ENCODE results near the gene ABHD14A. TPM values are rescaled to one million over a fixed set of nuclear protein-coding genes. Genes with fewer than 3 reads are reported as not detected.
"Not testable (repeated sequence)": the region's sequence is repeated elsewhere in the genome, so short reads cannot be mapped to it uniquely, and the experiment has no call there.

Gene ABHD14A
- total RNA-seq, 1 donor from 2014 or later, result 0.79 TPM

GRCh38 chr3:51984269-51984647 is 9.4 kb downstream of the ABHD14A start:
- TF ChIP-seq, protein P1, sequence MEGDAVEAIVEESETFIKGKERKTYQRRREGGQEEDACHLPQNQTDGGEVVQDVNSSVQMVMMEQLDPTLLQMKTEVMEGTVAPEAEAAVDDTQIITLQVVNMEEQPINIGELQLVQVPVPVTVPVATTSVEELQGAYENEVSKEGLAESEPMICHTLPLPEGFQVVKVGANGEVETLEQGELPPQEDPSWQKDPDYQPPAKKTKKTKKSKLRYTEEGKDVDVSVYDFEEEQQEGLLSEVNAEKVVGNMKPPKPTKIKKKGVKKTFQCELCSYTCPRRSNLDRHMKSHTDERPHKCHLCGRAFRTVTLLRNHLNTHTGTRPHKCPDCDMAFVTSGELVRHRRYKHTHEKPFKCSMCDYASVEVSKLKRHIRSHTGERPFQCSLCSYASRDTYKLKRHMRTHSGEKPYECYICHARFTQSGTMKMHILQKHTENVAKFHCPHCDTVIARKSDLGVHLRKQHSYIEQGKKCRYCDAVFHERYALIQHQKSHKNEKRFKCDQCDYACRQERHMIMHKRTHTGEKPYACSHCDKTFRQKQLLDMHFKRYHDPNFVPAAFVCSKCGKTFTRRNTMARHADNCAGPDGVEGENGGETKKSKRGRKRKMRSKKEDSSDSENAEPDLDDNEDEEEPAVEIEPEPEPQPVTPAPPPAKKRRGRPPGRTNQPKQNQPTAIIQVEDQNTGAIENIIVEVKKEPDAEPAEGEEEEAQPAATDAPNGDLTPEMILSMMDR (IDR thresholded peaks at IDR 0.05; ENCODE audit: insufficient read depth, low read length, severe bottlenecking), result no peak
- peaks cover 3% of the 10 kb centered on the region for H3K36me3 ChIP-seq (ENCODE audit: control insufficient read depth, insufficient read depth, low read length)
- no peaks in the 10 kb centered on the region for H3K27me3 ChIP-seq (ENCODE audit: control insufficient read depth, insufficient read depth, low read length)
- no peak overlapping the region for H3K4me3 ChIP-seq (ENCODE audit: low read depth, low read length)
- DNase-seq (ENCODE audit: low read depth) (no peak), FAIRE-seq (no peak)

- FAIRE-seq, result no peak
- TF ChIP-seq, protein P1 (IDR thresholded peaks at IDR 0.05; ENCODE audit: insufficient read depth, low read length, severe bottlenecking), result no peak
- H3K36me3 ChIP-seq (ENCODE audit: control insufficient read depth, insufficient read depth, low read length), result peaks cover 3% of the 10 kb centered on the region
- H3K4me3 ChIP-seq (ENCODE audit: low read depth, low read length), result no peak overlapping the region
- DNase-seq (ENCODE audit: low read depth), result no peak
- H3K27me3 ChIP-seq (ENCODE audit: control insufficient read depth, insufficient read depth, low read length), result no peaks in the 10 kb centered on the region
These were observed 10.2 kb downstream of the ABHD14A start for GRCh38 chr3:51985063-51985462.

- H3K27me3 ChIP-seq (ENCODE audit: control insufficient read depth, insufficient read depth, low read length), result no peaks in the 10 kb centered on the region
- FAIRE-seq, result no peak
- no peak overlapping the region for H3K4me3 ChIP-seq (ENCODE audit: low read depth, low read length)
- H3K36me3 ChIP-seq (ENCODE audit: control insufficient read depth, insufficient read depth, low read length), result peaks cover 3% of the 10 kb centered on the region
- DNase-seq (ENCODE audit: low read depth), result no peak
- TF ChIP-seq, protein P1 (IDR thresholded peaks at IDR 0.05; ENCODE audit: insufficient read depth, low read length, severe bottlenecking), result no peak
These were observed 11.4 kb downstream of the ABHD14A start for GRCh38 chr3:51986010-51986947.

DNA sequence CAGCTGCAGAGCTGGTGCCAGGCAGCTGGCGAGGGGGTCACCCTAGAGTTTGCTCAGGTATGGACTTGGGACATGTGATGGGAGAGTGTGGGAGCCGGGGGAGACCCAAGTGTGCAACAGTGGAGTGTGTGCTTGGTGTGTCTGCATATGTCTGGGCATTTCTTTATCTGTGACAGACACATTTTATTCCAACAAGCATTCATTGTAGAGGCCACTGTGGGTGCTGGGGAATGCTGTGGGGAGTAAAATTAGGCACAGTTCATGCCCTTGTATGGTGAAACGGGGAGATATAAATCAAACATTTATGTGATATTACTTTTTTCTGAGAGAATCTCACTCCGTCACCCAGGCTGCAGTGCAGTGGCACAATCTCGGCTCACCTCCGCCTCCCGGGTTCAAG is 12.7 kb downstream of the ABHD14A start:
- Histone ChIP-seq H3K27me3 (ENCODE audit: control insufficient read depth, insufficient read depth, low read length) (no peaks in the 10 kb centered on the region), H3K36me3 (ENCODE audit: control insufficient read depth, insufficient read depth, low read length) (peaks cover 6% of the 10 kb centered on the region), H3K4me3 (ENCODE audit: low read depth, low read length) (no peak overlapping the region)
- DNase-seq (ENCODE audit: low read depth), result no peak
- TF ChIP-seq, protein P1 (IDR thresholded peaks at IDR 0.05; ENCODE audit: insufficient read depth, low read length, severe bottlenecking), result no peak
- FAIRE-seq, result no peak

- FAIRE-seq (no peak), DNase-seq (ENCODE audit: low read depth) (no peak)
- TF ChIP-seq, protein P1 (IDR thresholded peaks at IDR 0.05; ENCODE audit: insufficient read depth, low read length, severe bottlenecking), result no peak
- no peaks in the 10 kb centered on the region for H3K27me3 ChIP-seq (ENCODE audit: control insufficient read depth, insufficient read depth, low read length)
- peaks cover 10% of the 10 kb centered on the region for H3K36me3 ChIP-seq (ENCODE audit: control insufficient read depth, insufficient read depth, low read length)
- H3K4me3 ChIP-seq (ENCODE audit: low read depth, low read length), result no peak overlapping the region
These were observed 13.7 kb downstream of the ABHD14A start for GRCh38 chr3:51988286-51989146.

DNA sequence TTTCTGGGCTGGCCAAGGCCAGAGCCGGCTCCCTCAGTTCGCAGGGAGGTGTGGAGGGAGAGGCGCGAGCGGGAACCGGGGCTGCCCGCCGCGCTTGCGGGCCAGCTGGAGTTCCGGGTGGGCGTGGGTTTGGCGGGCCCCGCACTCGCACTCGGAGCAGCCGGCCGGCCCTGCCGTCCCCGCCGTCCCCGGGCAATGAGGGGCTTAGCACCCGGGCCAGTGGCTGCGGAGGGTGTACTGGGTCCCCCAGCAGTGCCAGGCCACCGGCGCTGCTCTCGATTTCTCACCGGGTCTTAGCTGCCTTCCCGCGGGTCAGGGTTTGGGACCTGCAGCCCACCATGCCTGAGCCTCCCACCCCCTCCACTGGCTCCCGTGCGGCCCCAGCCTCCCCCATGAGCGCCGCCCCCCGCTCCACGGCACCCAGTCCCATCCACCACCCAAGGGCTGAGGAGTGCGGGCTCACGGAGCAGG is 15.7 kb downstream of the ABHD14A start:
- H3K36me3 ChIP-seq (ENCODE audit: control insufficient read depth, insufficient read depth, low read length), result peaks cover 17% of the 10 kb centered on the region

More for the DNA sequence above, 15.7 kb downstream of the ABHD14A start:
- DNase-seq (ENCODE audit: low read depth); H3K27me3 ChIP-seq (ENCODE audit: control insufficient read depth, insufficient read depth, low read length); H3K4me3 ChIP-seq (ENCODE audit: low read depth, low read length); FAIRE-seq: not testable (repeated sequence)
